ENCODE measurements around the gene LIMCH1. TPM values are rescaled to one million over a fixed set of nuclear protein-coding genes. Genes with fewer than 3 reads are reported as not detected.

The LIMCH1 gene
- total and polyA plus RNA-seq, 2 of the 8 experiments (the other 6 are each of a cell fraction or from before 2014, with no cell fraction given) = 2.7 to 3.0 TPM

GRCh38 chr4:41551536-41551935 is 13.6 kb downstream of the LIMCH1 start:
- H2BK120ac ChIP-seq (replicated peaks; ENCODE audit: low read depth, low read length) = no peak overlapping the region
- H2BK12ac ChIP-seq (ENCODE audit: low read depth, low read length) = no peak overlapping the region
- H4K91ac ChIP-seq (replicated peaks; ENCODE audit: insufficient read length, low read length) = no peak overlapping the region
- H3K18ac ChIP-seq (ENCODE audit: extremely low read depth, low read length) = no peak overlapping the region
- H3K14ac ChIP-seq (ENCODE audit: insufficient read length) = no peak overlapping the region
- no peak for DNase-seq (ENCODE audit: low read depth in 1 of 2, low spot score in 2 of 2)
- no peak overlapping the region for H2BK15ac ChIP-seq (ENCODE audit: low read length)
- H3K79me1 ChIP-seq (ENCODE audit: low read depth, low read length) = no peaks in the 10 kb centered on the region
- H4K8ac ChIP-seq (ENCODE audit: extremely low read depth, insufficient read depth, low read length) = no peak overlapping the region
- no peaks in the 10 kb centered on the region for H3K36me3 ChIP-seq (ENCODE audit: control insufficient read depth in 2 of 4, insufficient read depth in 4 of 4, low read length in 3 of 4)
- no peaks in the 10 kb centered on the region for H3K79me2 ChIP-seq (ENCODE audit: control insufficient read depth in 1 of 2, insufficient read depth in 2 of 2, low read length in 2 of 2)
- H3K9me3 ChIP-seq (ENCODE audit: insufficient read depth in 2 of 2, low read depth in 1 of 2, low read length in 1 of 2) = no peaks in the 10 kb centered on the region
- no peak overlapping the region for H3K27ac ChIP-seq (ENCODE audit: low read depth, low read length)
- no peak for FAIRE-seq
- H3K4me3 ChIP-seq (ENCODE audit: extremely low read depth in 1 of 4, insufficient read depth in 2 of 4, low read depth in 3 of 4, low read length in 4 of 4) = no peak overlapping the region
- POLR2A ChIA-PET (ENCODE audit: partially characterized antibody) = no interaction called here
- H2AK5ac ChIP-seq (ENCODE audit: low read depth, low read length) = no peak overlapping the region
- H2BK5ac ChIP-seq (ENCODE audit: low read depth, low read length) = no peak overlapping the region
- H3K27me3 ChIP-seq (replicated peaks in 1 of 4; ENCODE audit: control insufficient read depth in 3 of 4, extremely low read depth in 1 of 4, insufficient read depth in 3 of 4, low read length in 3 of 4) = no peaks in the 10 kb centered on the region; a peak in 1 of 7 replicates
- no peaks in the 10 kb centered on the region for H3K23me2 ChIP-seq (ENCODE audit: low read depth, low read length)
- H3K4me2 ChIP-seq (ENCODE audit: insufficient read depth in 1 of 2, low read depth in 2 of 2, low read length in 2 of 2) = no peak overlapping the region
- H3K9ac ChIP-seq (replicated peaks in 1 of 4; ENCODE audit: extremely low read depth in 1 of 4, low read depth in 3 of 4, low read length in 3 of 4) = no peak overlapping the region
- CTCF ChIA-PET (ENCODE audit: partially characterized antibody) = interaction anchor here (1.3 kb wide), 1 partner anchor 16 kb away, joined by 3 read pairs; no protein-coding TSS in a partner anchor
- no peak overlapping the region for H3K4ac ChIP-seq (replicated peaks; ENCODE audit: insufficient read length, low read depth, low read length)
- WGBS, 2 experiments (ENCODE audit: extremely low coverage in 1 of 2, insufficient coverage in 1 of 2, insufficient read length in 1 of 2, insufficient replicate concordance in 2 of 2, low coverage in 1 of 2, low lambda C conversion rate in 2 of 2, missing lambda C conversion rate in 1 of 2) = 88% methylated on average over 2 of the region's 2 CpGs; no CpG with 5 or more reads in 1 of the 2 experiments
- no peak overlapping the region for H2BK20ac ChIP-seq (ENCODE audit: low read length)
- no peak overlapping the region for H2AFZ ChIP-seq (ENCODE audit: low read length)
- no peaks in the 10 kb centered on the region for H4K20me1 ChIP-seq (replicated peaks in 1 of 2; ENCODE audit: control insufficient read depth in 1 of 2, insufficient read depth in 2 of 2, low read length in 2 of 2)
- H3K4me1 ChIP-seq (replicated peaks in 1 of 4; ENCODE audit: control insufficient read depth in 3 of 4, insufficient read depth in 4 of 4, low read length in 3 of 4) = no peaks in the 10 kb centered on the region
- no peak overlapping the region for H4K5ac ChIP-seq (ENCODE audit: insufficient read length, low read depth, low read length)
- no peak overlapping the region for H3K23ac ChIP-seq (ENCODE audit: insufficient read length)
- no peak overlapping the region for H3K56ac ChIP-seq (replicated peaks; ENCODE audit: insufficient read length, low read depth, low read length)
- TF ChIP-seq, protein P1, sequence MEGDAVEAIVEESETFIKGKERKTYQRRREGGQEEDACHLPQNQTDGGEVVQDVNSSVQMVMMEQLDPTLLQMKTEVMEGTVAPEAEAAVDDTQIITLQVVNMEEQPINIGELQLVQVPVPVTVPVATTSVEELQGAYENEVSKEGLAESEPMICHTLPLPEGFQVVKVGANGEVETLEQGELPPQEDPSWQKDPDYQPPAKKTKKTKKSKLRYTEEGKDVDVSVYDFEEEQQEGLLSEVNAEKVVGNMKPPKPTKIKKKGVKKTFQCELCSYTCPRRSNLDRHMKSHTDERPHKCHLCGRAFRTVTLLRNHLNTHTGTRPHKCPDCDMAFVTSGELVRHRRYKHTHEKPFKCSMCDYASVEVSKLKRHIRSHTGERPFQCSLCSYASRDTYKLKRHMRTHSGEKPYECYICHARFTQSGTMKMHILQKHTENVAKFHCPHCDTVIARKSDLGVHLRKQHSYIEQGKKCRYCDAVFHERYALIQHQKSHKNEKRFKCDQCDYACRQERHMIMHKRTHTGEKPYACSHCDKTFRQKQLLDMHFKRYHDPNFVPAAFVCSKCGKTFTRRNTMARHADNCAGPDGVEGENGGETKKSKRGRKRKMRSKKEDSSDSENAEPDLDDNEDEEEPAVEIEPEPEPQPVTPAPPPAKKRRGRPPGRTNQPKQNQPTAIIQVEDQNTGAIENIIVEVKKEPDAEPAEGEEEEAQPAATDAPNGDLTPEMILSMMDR (IDR thresholded peaks at IDR 0.05; ENCODE audit: control extremely low read depth in 1 of 3, insufficient read depth in 1 of 3, low read depth in 1 of 3, low read length in 3 of 3) = no peak
- TF ChIP-seq, protein P2, sequence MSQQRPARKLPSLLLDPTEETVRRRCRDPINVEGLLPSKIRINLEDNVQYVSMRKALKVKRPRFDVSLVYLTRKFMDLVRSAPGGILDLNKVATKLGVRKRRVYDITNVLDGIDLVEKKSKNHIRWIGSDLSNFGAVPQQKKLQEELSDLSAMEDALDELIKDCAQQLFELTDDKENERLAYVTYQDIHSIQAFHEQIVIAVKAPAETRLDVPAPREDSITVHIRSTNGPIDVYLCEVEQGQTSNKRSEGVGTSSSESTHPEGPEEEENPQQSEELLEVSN (IDR thresholded peaks at IDR 0.05) = no peak
- TF ChIP-seq, protein P3, sequence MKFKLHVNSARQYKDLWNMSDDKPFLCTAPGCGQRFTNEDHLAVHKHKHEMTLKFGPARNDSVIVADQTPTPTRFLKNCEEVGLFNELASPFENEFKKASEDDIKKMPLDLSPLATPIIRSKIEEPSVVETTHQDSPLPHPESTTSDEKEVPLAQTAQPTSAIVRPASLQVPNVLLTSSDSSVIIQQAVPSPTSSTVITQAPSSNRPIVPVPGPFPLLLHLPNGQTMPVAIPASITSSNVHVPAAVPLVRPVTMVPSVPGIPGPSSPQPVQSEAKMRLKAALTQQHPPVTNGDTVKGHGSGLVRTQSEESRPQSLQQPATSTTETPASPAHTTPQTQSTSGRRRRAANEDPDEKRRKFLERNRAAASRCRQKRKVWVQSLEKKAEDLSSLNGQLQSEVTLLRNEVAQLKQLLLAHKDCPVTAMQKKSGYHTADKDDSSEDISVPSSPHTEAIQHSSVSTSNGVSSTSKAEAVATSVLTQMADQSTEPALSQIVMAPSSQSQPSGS (IDR thresholded peaks at IDR 0.05; ENCODE audit: low read length) = no peak
- no peak for TF ChIP-seq EGR1 (IDR thresholded peaks at IDR 0.05; ENCODE audit: borderline replicate concordance, low read depth, low read length)
- no peak for TF ChIP-seq TAF1 (IDR thresholded peaks at IDR 0.05; ENCODE audit: low read depth, low read length)
- TF ChIP-seq GTF2F1 (IDR thresholded peaks at IDR 0.05; ENCODE audit: borderline replicate concordance, low read depth, low read length) = no peak
- TF ChIP-seq SIRT6 (IDR thresholded peaks at IDR 0.05; ENCODE audit: low read length) = no peak
- no peak for TF ChIP-seq SP2 (IDR thresholded peaks at IDR 0.05; ENCODE audit: low read length)
- TF ChIP-seq NANOG (IDR thresholded peaks at IDR 0.05; ENCODE audit: insufficient read depth, low read depth, low read length, poor library complexity, severe bottlenecking) = no peak
- no peak for TF ChIP-seq CHD1 (IDR thresholded peaks at IDR 0.05; ENCODE audit: low read depth, low read length)
